ENCODE measurements around the gene OSBP. TPM values are rescaled to one million over a fixed set of nuclear protein-coding genes. Genes with fewer than 3 reads are reported as not detected.
A peak's percentile ranks its signal among the peaks of the same experiment; 100 is the strongest.

Gene OSBP
- total and polyA plus RNA-seq, 9 of the 15 experiments (the other 6 are each of a cell fraction or from before 2014, with no cell fraction given) = 11.7 to 49.0 (median 28.7) TPM

GRCh38 chr11:59545179-59546020, 70.2 kb downstream of the OSBP start (continued):
- no peak for TF ChIP-seq THRA (IDR thresholded peaks at IDR 0.05)
- TF ChIP-seq, protein P1, sequence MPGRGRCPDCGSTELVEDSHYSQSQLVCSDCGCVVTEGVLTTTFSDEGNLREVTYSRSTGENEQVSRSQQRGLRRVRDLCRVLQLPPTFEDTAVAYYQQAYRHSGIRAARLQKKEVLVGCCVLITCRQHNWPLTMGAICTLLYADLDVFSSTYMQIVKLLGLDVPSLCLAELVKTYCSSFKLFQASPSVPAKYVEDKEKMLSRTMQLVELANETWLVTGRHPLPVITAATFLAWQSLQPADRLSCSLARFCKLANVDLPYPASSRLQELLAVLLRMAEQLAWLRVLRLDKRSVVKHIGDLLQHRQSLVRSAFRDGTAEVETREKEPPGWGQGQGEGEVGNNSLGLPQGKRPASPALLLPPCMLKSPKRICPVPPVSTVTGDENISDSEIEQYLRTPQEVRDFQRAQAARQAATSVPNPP (IDR thresholded peaks at IDR 0.05; ENCODE audit: borderline replicate concordance, insufficient read depth, insufficient read length) = no peak
- peak; percentile 35 for TF ChIP-seq ZNF584 (CRISPR knock-in tag; IDR thresholded peaks at IDR 0.05; ENCODE audit: low read depth)
- peak; percentile 85 for TF ChIP-seq CREM (IDR thresholded peaks at IDR 0.05; ENCODE audit: low read depth)
- TF ChIP-seq, protein P2, sequence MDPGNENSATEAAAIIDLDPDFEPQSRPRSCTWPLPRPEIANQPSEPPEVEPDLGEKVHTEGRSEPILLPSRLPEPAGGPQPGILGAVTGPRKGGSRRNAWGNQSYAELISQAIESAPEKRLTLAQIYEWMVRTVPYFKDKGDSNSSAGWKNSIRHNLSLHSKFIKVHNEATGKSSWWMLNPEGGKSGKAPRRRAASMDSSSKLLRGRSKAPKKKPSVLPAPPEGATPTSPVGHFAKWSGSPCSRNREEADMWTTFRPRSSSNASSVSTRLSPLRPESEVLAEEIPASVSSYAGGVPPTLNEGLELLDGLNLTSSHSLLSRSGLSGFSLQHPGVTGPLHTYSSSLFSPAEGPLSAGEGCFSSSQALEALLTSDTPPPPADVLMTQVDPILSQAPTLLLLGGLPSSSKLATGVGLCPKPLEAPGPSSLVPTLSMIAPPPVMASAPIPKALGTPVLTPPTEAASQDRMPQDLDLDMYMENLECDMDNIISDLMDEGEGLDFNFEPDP (CRISPR knock-in tag; IDR thresholded peaks at IDR 0.05) = no peak
- TF ChIP-seq, protein P3, sequence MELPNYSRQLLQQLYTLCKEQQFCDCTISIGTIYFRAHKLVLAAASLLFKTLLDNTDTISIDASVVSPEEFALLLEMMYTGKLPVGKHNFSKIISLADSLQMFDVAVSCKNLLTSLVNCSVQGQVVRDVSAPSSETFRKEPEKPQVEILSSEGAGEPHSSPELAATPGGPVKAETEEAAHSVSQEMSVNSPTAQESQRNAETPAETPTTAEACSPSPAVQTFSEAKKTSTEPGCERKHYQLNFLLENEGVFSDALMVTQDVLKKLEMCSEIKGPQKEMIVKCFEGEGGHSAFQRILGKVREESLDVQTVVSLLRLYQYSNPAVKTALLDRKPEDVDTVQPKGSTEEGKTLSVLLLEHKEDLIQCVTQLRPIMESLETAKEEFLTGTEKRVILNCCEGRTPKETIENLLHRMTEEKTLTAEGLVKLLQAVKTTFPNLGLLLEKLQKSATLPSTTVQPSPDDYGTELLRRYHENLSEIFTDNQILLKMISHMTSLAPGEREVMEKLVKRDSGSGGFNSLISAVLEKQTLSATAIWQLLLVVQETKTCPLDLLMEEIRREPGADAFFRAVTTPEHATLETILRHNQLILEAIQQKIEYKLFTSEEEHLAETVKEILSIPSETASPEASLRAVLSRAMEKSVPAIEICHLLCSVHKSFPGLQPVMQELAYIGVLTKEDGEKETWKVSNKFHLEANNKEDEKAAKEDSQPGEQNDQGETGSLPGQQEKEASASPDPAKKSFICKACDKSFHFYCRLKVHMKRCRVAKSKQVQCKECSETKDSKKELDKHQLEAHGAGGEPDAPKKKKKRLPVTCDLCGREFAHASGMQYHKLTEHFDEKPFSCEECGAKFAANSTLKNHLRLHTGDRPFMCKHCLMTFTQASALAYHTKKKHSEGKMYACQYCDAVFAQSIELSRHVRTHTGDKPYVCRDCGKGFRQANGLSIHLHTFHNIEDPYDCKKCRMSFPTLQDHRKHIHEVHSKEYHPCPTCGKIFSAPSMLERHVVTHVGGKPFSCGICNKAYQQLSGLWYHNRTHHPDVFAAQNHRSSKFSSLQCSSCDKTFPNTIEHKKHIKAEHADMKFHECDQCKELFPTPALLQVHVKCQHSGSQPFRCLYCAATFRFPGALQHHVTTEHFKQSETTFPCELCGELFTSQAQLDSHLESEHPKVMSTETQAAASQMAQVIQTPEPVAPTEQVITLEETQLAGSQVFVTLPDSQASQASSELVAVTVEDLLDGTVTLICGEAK (IDR thresholded peaks at IDR 0.05) = no peak
- TF ChIP-seq, protein P3 (CRISPR knock-in tag; IDR thresholded peaks at IDR 0.05) = no peak
- peak; percentile 74 for TF ChIP-seq MAFF (IDR thresholded peaks at IDR 0.05; ENCODE audit: low read length)
- no peak for TF ChIP-seq USF1 (CRISPR knock-in tag; IDR thresholded peaks at IDR 0.05)
- peak; percentile 88 for TF ChIP-seq TAF1 (IDR thresholded peaks at IDR 0.05; ENCODE audit: control insufficient read depth, extremely low read depth, insufficient read depth, low read length, severe bottlenecking)
- peak; percentile 41 for TF ChIP-seq ERF (CRISPR knock-in tag; IDR thresholded peaks at IDR 0.05)
- no peak for TF ChIP-seq GABPB2 (CRISPR knock-in tag; conservative IDR thresholded peaks at IDR 0.05)
- peak; percentile 80 for TF ChIP-seq ELF1 (tag; IDR thresholded peaks at IDR 0.05)

Measured in K562 (cell line).